NCI-H2081 treated with DMSO at 0.1 percent for 48 hours (cell line): ENCODE measurements around the gene MDH1B.
"Not testable (repeated sequence)": the region's sequence is repeated elsewhere in the genome, so short reads cannot be mapped to it uniquely, and the experiment has no call there.

Source experiments
- DNase-seq: peaks from one replicate; lab custom pipeline; 2025; lab: John Stamatoyannopoulos, UW

MDH1B gene

DNA sequence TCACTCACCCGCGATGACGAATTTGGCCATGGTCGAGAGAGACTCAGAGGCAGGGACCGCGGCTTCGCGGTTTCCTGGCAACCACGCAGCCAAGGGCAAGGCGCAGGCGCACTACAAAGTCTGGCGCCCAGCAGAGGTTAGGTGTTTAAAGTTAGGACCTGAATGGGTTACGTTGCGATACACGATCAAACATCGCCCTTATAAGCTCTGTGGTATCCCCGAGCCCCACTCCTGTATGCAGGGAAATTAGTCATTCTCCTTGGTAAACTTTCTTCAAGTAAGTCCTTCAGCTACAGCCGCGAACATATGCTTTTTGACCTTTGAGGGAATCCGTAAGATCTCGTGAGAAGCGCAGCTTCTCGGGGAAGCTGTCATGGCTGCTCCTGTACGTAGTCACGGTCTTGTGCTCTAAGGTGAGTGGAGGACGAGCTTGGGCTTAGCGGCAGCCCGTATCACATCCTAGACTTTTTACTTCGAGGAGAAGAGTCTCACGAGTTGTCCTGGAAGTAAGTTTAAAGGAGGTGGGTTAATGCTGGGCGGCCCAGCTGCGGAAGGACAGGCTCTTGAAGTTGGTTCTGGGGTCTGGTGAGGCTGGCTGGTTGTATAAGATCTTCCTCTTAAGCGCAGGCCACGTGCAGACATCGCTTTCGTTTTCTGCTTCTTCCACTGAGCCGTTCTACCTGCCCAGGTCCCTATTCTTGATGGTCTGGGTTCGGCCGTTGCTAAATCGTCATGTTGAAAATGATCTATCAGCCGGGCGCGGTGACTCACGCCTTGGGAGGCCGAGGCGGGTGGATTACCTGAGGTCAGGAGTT is at the start of gene MDH1B, which contains the start of gene FASTKD2:
Gene MDH1B, minus strand, starts transcription at position 87 of the 815 bp plus-strand sequence. Its CDS starts 57 bp downstream, at position 30.
Gene FASTKD2, plus strand, starts transcription at position 365 of the 815 bp plus-strand sequence. CDS start 1,088 bp downstream, outside the sequence.
- DNase-seq = peak; percentile 65

DNA sequence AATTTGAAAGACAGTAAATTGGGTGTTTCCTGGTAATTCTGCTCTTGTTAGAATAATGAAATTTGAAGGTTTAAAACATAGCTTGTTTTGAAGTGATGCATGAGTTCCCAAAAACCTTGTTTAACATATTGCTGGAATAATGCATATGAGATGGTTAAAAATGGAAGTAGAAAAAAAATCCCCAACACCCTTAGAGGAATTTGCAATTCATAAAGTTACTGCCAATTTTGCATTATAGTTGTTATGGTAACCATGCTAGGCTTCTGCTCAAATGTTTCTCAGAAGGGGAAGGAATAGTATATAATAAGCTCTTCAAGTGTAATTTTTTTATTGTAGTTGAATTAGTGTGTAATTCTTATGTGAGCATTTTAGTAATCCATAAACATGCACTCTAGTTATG is 49.4 kb upstream of the MDH1B start:
- DNase-seq = no peak

DNA sequence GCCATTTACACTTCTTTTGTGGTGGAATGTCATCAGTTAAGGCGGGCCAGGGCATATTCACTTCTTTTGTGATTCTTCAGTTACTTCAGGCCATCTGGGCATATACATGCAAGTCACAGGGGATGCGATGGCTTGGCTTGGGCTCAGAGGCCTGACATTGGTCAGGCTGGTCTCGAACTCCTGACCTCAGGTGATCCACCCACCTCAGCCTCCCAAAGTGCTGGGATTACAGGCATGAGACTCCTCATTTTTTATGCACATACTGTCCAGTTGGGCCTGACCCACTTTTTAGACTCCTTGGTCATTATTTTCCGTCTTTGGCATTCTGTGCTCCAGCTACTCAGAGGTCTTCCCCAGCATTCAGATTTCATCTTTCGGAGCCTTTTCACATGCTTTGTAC is 47.3 kb upstream of the MDH1B start:
- not testable (repeated sequence) for DNase-seq

DNA sequence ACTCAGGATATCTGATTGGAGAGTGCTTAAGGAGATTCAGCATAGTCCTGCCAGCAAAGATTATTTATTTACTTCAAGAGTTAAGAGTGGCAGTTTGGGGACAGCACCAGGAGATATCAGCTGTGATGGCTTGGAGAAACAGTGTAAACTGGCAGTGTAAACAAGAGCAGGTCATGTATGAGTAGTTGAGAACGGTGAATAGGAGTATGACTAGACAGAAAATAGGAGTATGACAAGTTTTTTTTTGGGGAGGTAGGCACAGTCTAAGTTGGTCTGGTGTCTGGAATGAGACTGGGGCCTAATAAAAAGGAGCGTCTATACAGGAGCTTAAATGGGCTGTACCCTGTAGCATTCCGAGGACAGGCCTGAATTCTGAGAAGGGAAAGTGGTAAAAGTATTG is 42.5 kb upstream of the MDH1B start:
- DNase-seq = not testable (repeated sequence)

DNA sequence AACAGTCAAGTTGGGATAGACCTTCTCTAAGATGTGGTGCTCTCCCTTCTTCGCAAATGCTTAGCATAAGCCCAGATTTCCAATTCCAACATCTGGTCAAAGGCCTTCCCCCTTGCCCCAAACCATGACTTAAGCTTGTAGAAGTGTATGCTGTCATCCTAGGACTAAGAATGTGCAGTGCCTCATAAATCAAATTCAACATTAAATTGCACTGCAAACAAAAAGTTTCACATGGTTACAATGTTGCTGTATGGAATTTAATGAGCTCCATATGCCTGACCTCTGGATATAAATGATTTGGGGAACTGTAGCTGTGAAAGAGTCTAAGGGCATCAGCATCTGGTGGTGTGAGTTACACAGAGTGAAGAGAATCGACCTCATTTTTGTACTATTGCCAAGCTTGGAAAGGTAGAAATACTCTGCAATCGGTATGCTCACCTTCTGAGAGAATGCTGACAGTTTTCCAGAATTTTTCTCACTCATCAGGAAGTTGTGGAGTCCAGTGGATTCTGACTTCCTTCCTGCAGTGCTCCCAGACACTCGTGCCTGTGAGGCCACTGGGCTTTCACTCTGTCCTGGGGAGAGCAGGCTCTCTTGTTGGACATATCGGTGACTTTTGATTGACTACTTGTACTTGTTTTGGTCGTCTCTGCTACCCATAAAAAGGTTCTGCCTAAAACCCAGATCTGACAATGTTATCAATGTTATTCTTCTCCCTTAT is 40.9 kb upstream of the MDH1B start:
- no peak for DNase-seq

DNA sequence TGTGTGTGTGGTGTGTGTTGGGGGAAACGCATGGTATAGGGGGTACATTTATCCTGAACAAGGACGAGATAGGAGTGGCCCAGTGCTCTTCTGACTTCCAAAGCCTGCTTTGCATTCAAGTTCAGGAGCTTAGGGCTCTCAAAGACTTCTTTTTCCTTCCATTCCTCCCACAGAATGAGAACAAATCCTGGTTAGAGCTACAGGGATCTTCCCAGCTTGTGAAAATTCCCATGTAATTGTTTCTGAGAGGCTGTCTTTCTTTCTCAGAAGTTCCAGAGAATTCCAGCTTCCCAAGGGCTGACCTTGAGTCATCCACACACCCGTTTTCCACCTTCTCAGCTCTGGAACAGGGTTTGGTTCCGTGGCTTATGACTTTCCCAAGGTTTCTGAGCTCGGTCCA is 39.2 kb upstream of the MDH1B start:
- no peak for DNase-seq

DNA sequence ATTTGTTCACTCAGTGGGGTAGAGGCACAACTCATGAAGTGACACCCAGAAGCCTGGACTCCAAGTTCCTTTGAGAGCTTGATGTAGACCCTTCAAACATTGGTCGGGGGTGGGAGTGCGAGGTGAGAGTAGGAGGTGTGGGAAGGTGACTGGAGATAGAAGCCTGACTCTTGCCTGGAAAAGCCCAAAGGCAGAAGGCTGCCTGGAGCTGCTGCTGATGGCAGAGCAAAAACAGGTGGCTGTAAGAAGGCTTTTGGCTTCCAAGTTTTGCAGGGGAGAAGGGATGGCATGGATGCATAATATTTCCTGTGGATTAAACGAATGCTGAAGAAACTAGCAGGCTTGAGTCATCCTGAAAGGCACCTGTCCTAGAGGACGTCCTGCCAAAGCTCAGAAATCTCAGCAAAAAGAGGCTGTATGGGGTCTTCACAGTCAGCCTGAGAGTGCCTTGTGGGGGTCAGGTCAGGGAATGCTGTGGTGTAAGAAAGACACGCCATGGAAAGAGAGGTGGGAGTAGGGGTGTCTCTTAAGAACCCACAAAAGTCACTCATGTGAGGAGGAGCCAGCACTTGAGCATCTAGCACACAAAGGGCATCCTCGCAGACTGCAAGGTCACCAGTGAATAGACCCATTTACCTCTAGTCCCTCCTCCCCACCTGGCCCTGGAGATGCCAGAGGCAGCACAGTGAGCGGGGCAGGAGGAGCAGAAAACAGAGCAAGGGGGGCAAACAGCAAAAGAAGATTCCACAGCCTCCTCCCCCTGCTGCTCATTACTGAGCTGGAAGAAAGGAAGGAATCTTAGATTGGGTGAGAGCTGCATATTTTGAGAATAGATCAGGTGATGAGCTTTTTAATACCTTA is 37.8 kb upstream of the MDH1B start:
- no peak for DNase-seq

- DNase-seq = no peak
Measured at GRCh38 chr2:206801418-206802189, 36.5 kb upstream of the MDH1B start.

DNA sequence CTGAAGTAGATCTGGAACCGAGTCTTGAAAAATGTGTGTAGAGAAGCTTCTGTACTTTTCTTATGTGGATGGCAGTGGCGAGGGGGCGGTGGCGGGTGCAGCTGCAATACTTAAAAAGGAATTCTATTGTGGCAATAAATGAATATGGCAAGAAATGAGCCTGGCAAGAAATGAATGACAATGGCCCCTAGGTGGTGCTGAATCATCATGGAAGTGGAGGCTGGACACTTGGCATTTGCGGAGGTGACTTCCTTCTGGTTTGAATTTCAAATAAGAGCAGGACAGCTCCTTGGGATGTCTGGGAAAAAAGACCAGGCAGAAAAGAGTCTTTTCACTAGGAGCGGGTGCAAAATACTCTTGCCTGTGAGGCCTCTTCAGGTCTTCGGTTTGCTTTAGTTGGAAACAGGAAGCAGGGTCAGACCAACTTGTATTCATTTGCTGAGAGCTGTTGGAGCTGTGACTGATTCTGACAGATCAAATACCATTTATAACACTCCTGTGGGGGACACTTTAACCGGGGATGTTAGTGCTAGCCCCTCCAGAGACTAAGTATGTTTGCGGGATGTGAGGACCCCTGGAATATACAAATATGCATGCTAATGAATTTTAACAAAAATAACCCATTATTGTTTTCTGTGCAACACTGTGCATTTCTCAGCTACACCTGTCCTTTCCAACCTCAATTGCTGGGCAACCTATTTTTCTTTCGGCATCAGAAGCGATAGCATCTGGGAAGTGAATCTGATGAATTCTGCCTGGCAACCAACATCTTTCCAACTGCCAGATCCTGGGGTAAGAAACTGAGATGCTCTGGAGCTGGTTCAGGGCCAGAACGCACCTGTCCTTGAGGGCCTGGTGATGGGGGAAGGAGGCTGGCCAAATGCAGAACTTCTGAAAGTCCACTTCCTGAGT is 35.6 kb upstream of the MDH1B start:
- DNase-seq = peak; percentile 34

DNA sequence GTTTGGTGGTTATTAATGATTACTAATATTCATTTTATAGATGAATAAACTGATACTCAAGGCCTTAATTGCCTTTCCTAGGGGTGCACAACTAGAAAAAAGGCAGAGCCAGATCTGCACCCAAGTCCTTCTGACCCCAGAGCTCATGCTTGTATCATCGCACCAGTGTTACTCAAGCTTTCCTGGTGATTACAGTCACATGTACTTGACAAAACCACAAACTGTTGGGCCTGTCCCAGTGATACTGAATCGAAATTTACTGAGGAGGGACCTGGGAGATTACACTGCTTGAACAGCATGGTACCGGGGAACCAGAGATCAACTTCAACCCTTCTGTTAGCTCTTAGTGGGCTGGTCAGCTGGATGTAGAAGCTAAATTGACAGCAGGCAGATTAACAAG is 34.0 kb upstream of the MDH1B start:
- DNase-seq = no peak

- no peak for DNase-seq
Measured at GRCh38 chr2:206798000-206798399, 32.9 kb upstream of the MDH1B start.

- DNase-seq = no peak
Measured at GRCh38 chr2:206797376-206797775, 32.2 kb upstream of the MDH1B start.

- DNase-seq = no peak
Measured at GRCh38 chr2:206792645-206793044, 27.5 kb upstream of the MDH1B start.

DNA sequence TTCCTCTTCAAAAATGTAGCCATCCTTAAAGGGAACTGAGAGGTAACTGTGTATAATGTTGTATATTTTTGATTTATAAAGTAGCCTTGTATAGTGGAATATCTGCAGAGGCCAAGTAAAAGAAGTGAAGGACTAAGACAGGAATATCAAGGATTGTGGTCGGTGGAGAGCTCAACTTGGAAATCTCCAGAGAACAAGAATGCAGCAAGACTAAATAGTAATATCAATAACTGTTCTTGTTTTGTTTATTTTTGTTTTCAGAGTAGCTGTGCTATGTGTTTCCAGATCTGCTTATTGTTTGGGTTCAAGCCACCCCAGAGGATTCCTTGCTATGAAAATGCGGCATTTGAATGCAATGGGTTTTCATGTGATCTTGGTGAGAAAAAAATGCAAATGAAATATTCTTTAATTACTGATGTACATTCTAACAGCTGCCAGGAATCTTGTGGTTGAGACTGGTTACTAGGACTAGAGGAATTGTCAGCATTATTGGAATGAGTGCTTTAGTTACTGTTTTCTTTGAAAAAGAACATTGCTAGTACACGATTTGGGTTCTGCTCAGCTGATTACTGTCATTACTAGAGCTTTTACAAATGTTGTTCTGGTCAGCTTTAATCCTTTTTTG is 25.3 kb upstream of the MDH1B start:
- no peak for DNase-seq

DNA sequence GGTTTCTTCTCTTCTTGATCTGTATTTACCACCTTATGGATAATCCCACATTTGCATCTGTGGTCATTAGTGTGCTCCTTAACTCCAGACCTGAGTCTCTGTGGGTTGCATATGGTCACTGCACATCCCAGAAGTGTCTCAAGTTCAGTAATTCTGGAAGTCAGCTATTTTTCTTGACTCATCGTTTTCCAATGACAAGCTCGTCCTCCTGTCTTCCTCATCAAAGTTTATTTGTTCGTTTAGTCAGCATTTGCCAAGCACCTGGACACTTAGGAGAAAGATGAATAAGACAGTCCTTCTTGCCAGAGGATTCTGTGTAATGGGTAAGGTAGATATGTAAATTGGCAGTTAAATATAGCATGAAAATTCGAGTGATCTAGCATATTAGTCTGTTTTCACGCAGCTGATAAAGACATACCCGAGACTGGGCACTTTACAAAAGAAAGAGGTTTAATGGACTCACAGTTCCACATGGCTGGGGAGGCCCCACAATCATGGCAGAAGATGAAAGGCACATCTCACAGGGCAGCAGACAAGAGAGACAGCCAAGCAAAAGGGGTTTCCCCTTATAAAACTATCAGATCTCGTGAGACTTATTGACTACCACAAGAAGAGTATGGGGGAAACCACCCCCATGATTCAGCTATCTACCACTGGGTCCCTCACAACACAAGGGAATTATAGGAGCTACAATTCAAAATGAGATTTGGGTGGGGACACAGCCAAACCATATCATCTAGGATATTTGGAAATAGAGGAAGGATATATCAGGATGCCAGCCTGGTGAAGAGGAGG is 19.6 kb upstream of the MDH1B start:
- no peak for DNase-seq

DNA sequence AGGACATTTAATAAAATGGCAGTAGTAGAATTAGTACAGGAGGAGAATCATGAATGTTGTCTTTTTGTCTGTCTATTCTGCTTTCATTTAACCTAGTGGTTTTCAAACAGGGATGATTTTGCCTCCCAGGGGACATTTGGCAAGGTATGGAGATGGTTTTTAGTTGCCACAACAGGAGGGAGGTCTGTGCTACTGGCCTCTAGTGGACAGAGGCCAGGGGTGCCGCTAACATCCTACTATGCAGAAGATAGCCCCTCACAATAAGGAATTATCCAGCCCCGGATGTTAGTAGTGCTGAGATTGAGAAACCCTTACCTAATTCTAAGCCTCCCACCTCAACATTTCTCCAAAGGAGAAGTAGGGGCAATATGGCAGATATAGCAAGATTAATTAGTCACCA is 18.6 kb upstream of the MDH1B start:
- no peak for DNase-seq

GRCh38 chr2:206780671-206781070 is 15.5 kb upstream of the MDH1B start:
- no peak for DNase-seq

- DNase-seq = no peak
Measured at GRCh38 chr2:206776432-206776831, 11.3 kb upstream of the MDH1B start.

- no peak for DNase-seq
Measured at GRCh38 chr2:206774871-206775270, 9.7 kb upstream of the MDH1B start.
